ENCODE results near the gene SMOC1. TPM values are rescaled to one million over a fixed set of nuclear protein-coding genes. Genes with fewer than 3 reads are reported as not detected.

Gene SMOC1
- total and polyA plus RNA-seq, 7 donors: 0.27 to 1.3 (median 0.74) TPM; not detected in 3

- H3K4me1 ChIP-seq: peaks cover 0 to 9% (median 4%) of the 10 kb centered on the region in 4 donors
- H3K4me3 ChIP-seq: no peak overlapping the region
- no peaks in the 10 kb centered on the region for H3K9me3 ChIP-seq
- WGBS, 2 donors: 70 to 77% methylated on average over 2 of the region's 2 CpGs
- no peaks in the 10 kb centered on the region for H3K27me3 ChIP-seq
- no peaks in the 10 kb centered on the region for H3K36me3 ChIP-seq
- intact Hi-C loops (cut with DNase I): no loop called here
- H3K27ac ChIP-seq: no peak overlapping the region
- no peak for DNase-seq
- TF ChIP-seq POLR2A (IDR thresholded peaks at IDR 0.05): no peak
- no peak for TF ChIP-seq POLR2AphosphoS5 (IDR thresholded peaks at IDR 0.05)
- TF ChIP-seq CTCF (IDR thresholded peaks at IDR 0.05): no peak
- no peak for TF ChIP-seq EP300 (IDR thresholded peaks at IDR 0.05)
These were observed 125.6 kb downstream of the SMOC1 start for GRCh38 chr14:70004791-70005190.

- 58 to 83% methylated on average over 5 of the region's 5 CpGs for WGBS, 2 donors
- TF ChIP-seq CTCF (IDR thresholded peaks at IDR 0.05) (no peak), POLR2A (IDR thresholded peaks at IDR 0.05) (no peak), EP300 (IDR thresholded peaks at IDR 0.05) (no peak), POLR2AphosphoS5 (IDR thresholded peaks at IDR 0.05) (no peak)
- Histone ChIP-seq H3K9me3 (no peaks in the 10 kb centered on the region), H3K36me3 (no peaks in the 10 kb centered on the region), H3K4me1 (peaks cover 0 to 9% (median 4%) of the 10 kb centered on the region in 4 donors), H3K27me3 (no peaks in the 10 kb centered on the region), H3K4me3 (no peak overlapping the region), H3K27ac (no peak overlapping the region)
- intact Hi-C loops (cut with DNase I): no loop called here
- DNase-seq: no peak
These were observed 126.1 kb downstream of the SMOC1 start for GRCh38 chr14:70005281-70005805.

GRCh38 chr14:70006699-70007098 lies 127.5 kb downstream of the SMOC1 start:
- H3K27me3 ChIP-seq: no peaks in the 10 kb centered on the region
- intact Hi-C loops (cut with DNase I): no loop called here
- H3K4me1 ChIP-seq: peaks cover 0 to 9% (median 4%) of the 10 kb centered on the region in 4 donors
- TF ChIP-seq POLR2A (IDR thresholded peaks at IDR 0.05) (no peak), POLR2AphosphoS5 (IDR thresholded peaks at IDR 0.05) (no peak), EP300 (IDR thresholded peaks at IDR 0.05) (no peak), CTCF (IDR thresholded peaks at IDR 0.05) (no peak)
- H3K4me3 ChIP-seq: no peak overlapping the region
- DNase-seq: no peak
- 86% methylated on average over 6 of the region's 6 CpGs for WGBS, 2 donors
- H3K9me3 ChIP-seq: no peaks in the 10 kb centered on the region
- H3K27ac ChIP-seq: no peak overlapping the region
- H3K36me3 ChIP-seq: no peaks in the 10 kb centered on the region

- WGBS, 2 donors: 61 to 74% methylated on average over 6 of the region's 6 CpGs
- Histone ChIP-seq H3K36me3 (no peaks in the 10 kb centered on the region), H3K4me1 (peaks cover 0 to 9% (median 4%) of the 10 kb centered on the region in 4 donors), H3K27ac (peak overlapping the region in 3 of 4 donors; percentile 4 to 43 (median 36)), H3K27me3 (no peaks in the 10 kb centered on the region), H3K4me3 (no peak overlapping the region), H3K9me3 (no peaks in the 10 kb centered on the region)
- DNase-seq: no peak
- TF ChIP-seq POLR2A (IDR thresholded peaks at IDR 0.05) (no peak), CTCF (IDR thresholded peaks at IDR 0.05) (no peak), EP300 (IDR thresholded peaks at IDR 0.05) (no peak), POLR2AphosphoS5 (IDR thresholded peaks at IDR 0.05) (no peak)
- intact Hi-C loops (cut with DNase I): no loop called here
These were observed 129.4 kb downstream of the SMOC1 start for GRCh38 chr14:70008284-70009262.

Measured in sigmoid colon (tissue), 7 donors.